GM12872 (cell line): ENCODE data around the gene ATF4.

ENCODE experiments used
- CTCF ChIP-seq: IDR thresholded peaks from 3 replicates; pipeline ENCODE4 v1.5.1; 2011; ENCODE audit warnings: low read depth, mild to moderate bottlenecking, low read length, moderate library complexity; ENCODE audit not compliant: insufficient read depth

The ATF4 gene

GRCh38 chr22:39482768-39483167 lies 37.6 kb upstream of the ATF4 start:
- TF ChIP-seq CTCF, result no peak

GRCh38 chr22:39486951-39487825 lies 33.2 kb upstream of the ATF4 start:
- no peak for TF ChIP-seq CTCF

GRCh38 chr22:39487826-39488520 lies 32.4 kb upstream of the ATF4 start:
- no peak for TF ChIP-seq CTCF

- no peak for TF ChIP-seq CTCF
These were observed 31.7 kb upstream of the ATF4 start for GRCh38 chr22:39488563-39489083.

- no peak for TF ChIP-seq CTCF
These were observed 31.0 kb upstream of the ATF4 start for GRCh38 chr22:39489094-39490068.

- TF ChIP-seq CTCF, result no peak
These were observed 30.1 kb upstream of the ATF4 start for GRCh38 chr22:39490135-39490798.
